SK-N-MC (cell line): ENCODE measurements around the gene TJP1.

ENCODE experiments used
- EZH2 ChIP-seq: fragments of 200-600 bp; sonication (generic); IDR thresholded peaks from one replicate; pipeline ENCODE4 v1.6.1; 2017; ENCODE audit warnings: antibody characterized with exemption
- FOXP2 ChIP-seq: optimal IDR thresholded peaks from 2 replicates; pipeline ENCODE3; 2011; ENCODE audit warnings: mild to moderate bottlenecking, moderate library complexity; ENCODE audit not compliant: insufficient read depth; ENCODE audit errors: extremely low read length, control extremely low read depth
- POLR2AphosphoS5 ChIP-seq: IDR thresholded peaks from 2 replicates; pipeline ENCODE4 v1.6.1; 2012; ENCODE audit warnings: mild to moderate bottlenecking, low read depth, low read length, borderline replicate concordance

GRCh38 chr15:29736744-29737020, 85.6 kb downstream of the TJP1 start:
- TF ChIP-seq EZH2 = no peak
- TF ChIP-seq POLR2AphosphoS5 = no peak
- TF ChIP-seq FOXP2 = no peak
